KMS-11 (cell line): ENCODE results near the gene TROAP.

Experiments used
- H2AFZ ChIP-seq: fragments of 200-600 bp; sonication (generic); 2 replicates; pipeline ENCODE4 v1.6.1; 2016; ENCODE audit warnings: antibody characterized with exemption, mixed run types, low read depth
- H3K27ac ChIP-seq: fragments of 200-600 bp; sonication (generic); 2 replicates; pipeline ENCODE4 v1.6.1; 2016; ENCODE audit warnings: mild to moderate bottlenecking, mixed run types
- H3K27me3 ChIP-seq: fragments of 200-600 bp; sonication (generic); 2 replicates; pipeline ENCODE4 v1.6.1; 2017; ENCODE audit warnings: mild to moderate bottlenecking, low read depth, mixed run types, moderate library complexity; ENCODE audit not compliant: insufficient read depth
- H3K36me3 ChIP-seq: fragments of 200-600 bp; sonication (generic); 2 replicates; pipeline ENCODE4 v1.6.1; 2017; ENCODE audit warnings: mild to moderate bottlenecking, mixed run types; ENCODE audit not compliant: insufficient read depth
- H3K4me1 ChIP-seq: fragments of 200-600 bp; sonication (generic); 2 replicates; pipeline ENCODE4 v1.6.1; 2016; ENCODE audit warnings: mild to moderate bottlenecking, low read depth, mixed run types; ENCODE audit not compliant: poor library complexity, severe bottlenecking
- H3K4me2 ChIP-seq: fragments of 200-600 bp; sonication (generic); 2 replicates; pipeline ENCODE4 v1.7.0; 2016; ENCODE audit warnings: mild to moderate bottlenecking, mixed run types
- H3K4me3 ChIP-seq: fragments of 200-600 bp; sonication (generic); IDR thresholded peaks from 2 replicates; pipeline ENCODE4 v1.6.1; 2017; ENCODE audit warnings: low read depth, low read length, mixed read lengths; ENCODE audit not compliant: insufficient read depth
- H3K79me2 ChIP-seq: fragments of 200-600 bp; sonication (generic); 2 replicates; pipeline ENCODE4 v1.6.1; 2016; ENCODE audit warnings: low read depth, mixed run types; ENCODE audit not compliant: insufficient read depth
- H3K9ac ChIP-seq: fragments of 200-600 bp; sonication (generic); 2 replicates; pipeline ENCODE4 v1.6.1; 2016; ENCODE audit warnings: mild to moderate bottlenecking, mixed run types
- H4K20me1 ChIP-seq: fragments of 200-600 bp; sonication (generic); 2 replicates; pipeline ENCODE4 v1.6.1; 2016; ENCODE audit warnings: mild to moderate bottlenecking, mixed run types; ENCODE audit not compliant: insufficient read depth
- CTCF ChIP-seq: fragments of 200-600 bp; sonication (generic); conservative IDR thresholded peaks from 2 replicates; pipeline ENCODE4 v1.6.1; 2017; ENCODE audit warnings: low read depth, mild to moderate bottlenecking, antibody characterized with exemption, low read length, moderate library complexity, mixed read lengths

Gene TROAP

GRCh38 chr12:49288922-49289555 lies 34.0 kb upstream of the TROAP start:
- H3K27ac ChIP-seq, result no peak overlapping the region
- no peak for TF ChIP-seq CTCF
- no peaks in the 10 kb centered on the region for H4K20me1 ChIP-seq
- H3K79me2 ChIP-seq, result no peaks in the 10 kb centered on the region
- H3K36me3 ChIP-seq, result no peaks in the 10 kb centered on the region
- no peak overlapping the region for H3K4me2 ChIP-seq
- H2AFZ ChIP-seq, result no peak overlapping the region
- H3K4me1 ChIP-seq, result no peaks in the 10 kb centered on the region
- H3K9ac ChIP-seq, result no peak overlapping the region
- H3K27me3 ChIP-seq, result peaks cover 19% of the 10 kb centered on the region
- H3K4me3 ChIP-seq, result no peak overlapping the region

- Histone ChIP-seq H3K9ac (no peak overlapping the region), H4K20me1 (no peaks in the 10 kb centered on the region), H3K27me3 (peaks cover 7% of the 10 kb centered on the region), H3K4me1 (peaks cover 13% of the 10 kb centered on the region), H3K36me3 (no peaks in the 10 kb centered on the region), H3K27ac (no peak overlapping the region), H3K4me3 (no peak overlapping the region), H2AFZ (no peak overlapping the region), H3K79me2 (no peaks in the 10 kb centered on the region), H3K4me2 (no peak overlapping the region)
- no peak for TF ChIP-seq CTCF
Observed at GRCh38 chr12:49292729-49293055, 30.4 kb upstream of the TROAP start.

- no peaks in the 10 kb centered on the region for H4K20me1 ChIP-seq
- no peak for TF ChIP-seq CTCF
- H3K36me3 ChIP-seq, result no peaks in the 10 kb centered on the region
- no peak overlapping the region for H3K27ac ChIP-seq
- H3K4me3 ChIP-seq, result no peak overlapping the region
- H3K4me1 ChIP-seq, result peaks cover 16% of the 10 kb centered on the region
- H3K4me2 ChIP-seq, result no peak overlapping the region
- no peak overlapping the region for H2AFZ ChIP-seq
- H3K79me2 ChIP-seq, result no peaks in the 10 kb centered on the region
- H3K27me3 ChIP-seq, result peaks cover 2% of the 10 kb centered on the region
- no peak overlapping the region for H3K9ac ChIP-seq
Observed at GRCh38 chr12:49293056-49293956, 29.7 kb upstream of the TROAP start.

- H2AFZ ChIP-seq, result no peak overlapping the region
- H3K36me3 ChIP-seq, result no peaks in the 10 kb centered on the region
- no peak overlapping the region for H3K4me3 ChIP-seq
- H3K4me1 ChIP-seq, result peaks cover 16% of the 10 kb centered on the region
- no peak overlapping the region for H3K27ac ChIP-seq
- H3K27me3 ChIP-seq, result peaks cover 2% of the 10 kb centered on the region
- H3K9ac ChIP-seq, result no peak overlapping the region
- no peak for TF ChIP-seq CTCF
- H3K4me2 ChIP-seq, result no peak overlapping the region
- H3K79me2 ChIP-seq, result no peaks in the 10 kb centered on the region
- H4K20me1 ChIP-seq, result no peaks in the 10 kb centered on the region
Observed at GRCh38 chr12:49294086-49294803, 28.8 kb upstream of the TROAP start.
